ENCODE results near the gene LRRC66. TPM values are rescaled to one million over a fixed set of nuclear protein-coding genes. Genes with fewer than 3 reads are reported as not detected.

Gene LRRC66
- total and polyA plus RNA-seq, 2 of the 8 experiments (the other 6 are each of a cell fraction or from before 2014, with no cell fraction given) = 0.05 to 0.11 TPM

- Histone ChIP-seq H3K9me3 (ENCODE audit: insufficient read depth in 2 of 2, low read depth in 1 of 2, low read length in 1 of 2) (peaks cover 7 to 10% of the 10 kb centered on the region in 2 experiments; a peak in 1 of 4 replicates), H4K5ac (ENCODE audit: insufficient read length, low read depth, low read length) (no peak overlapping the region), H3K27me3 (replicated peaks in 1 of 4; ENCODE audit: control insufficient read depth in 3 of 4, extremely low read depth in 1 of 4, insufficient read depth in 3 of 4, low read length in 3 of 4) (no peaks in the 10 kb centered on the region), H3K23me2 (ENCODE audit: low read depth, low read length) (no peaks in the 10 kb centered on the region), H2BK5ac (ENCODE audit: low read depth, low read length) (no peak overlapping the region), H2BK12ac (ENCODE audit: low read depth, low read length) (no peak overlapping the region), H3K14ac (ENCODE audit: insufficient read length) (no peak overlapping the region), H3K56ac (replicated peaks; ENCODE audit: insufficient read length, low read depth, low read length) (no peak overlapping the region), H2BK15ac (ENCODE audit: low read length) (no peak overlapping the region), H3K79me1 (ENCODE audit: low read depth, low read length) (no peaks in the 10 kb centered on the region), H3K4ac (replicated peaks; ENCODE audit: insufficient read length, low read depth, low read length) (no peak overlapping the region), H2BK20ac (ENCODE audit: low read length) (no peak overlapping the region), H3K9ac (replicated peaks in 1 of 4; ENCODE audit: extremely low read depth in 1 of 4, low read depth in 3 of 4, low read length in 3 of 4) (no peak overlapping the region), H3K36me3 (ENCODE audit: control insufficient read depth in 2 of 4, insufficient read depth in 4 of 4, low read length in 3 of 4) (no peaks in the 10 kb centered on the region), H3K79me2 (ENCODE audit: control insufficient read depth in 1 of 2, insufficient read depth in 2 of 2, low read length in 2 of 2) (no peaks in the 10 kb centered on the region), H3K27ac (ENCODE audit: low read depth, low read length) (no peak overlapping the region), H3K4me1 (replicated peaks in 1 of 4; ENCODE audit: control insufficient read depth in 3 of 4, insufficient read depth in 4 of 4, low read length in 3 of 4) (no peaks in the 10 kb centered on the region), H4K91ac (replicated peaks; ENCODE audit: insufficient read length, low read length) (no peak overlapping the region), H2BK120ac (replicated peaks; ENCODE audit: low read depth, low read length) (no peak overlapping the region), H3K23ac (ENCODE audit: insufficient read length) (no peak overlapping the region), H3K4me2 (ENCODE audit: insufficient read depth in 1 of 2, low read depth in 2 of 2, low read length in 2 of 2) (no peak overlapping the region), H4K8ac (ENCODE audit: extremely low read depth, insufficient read depth, low read length) (no peak overlapping the region), H3K4me3 (ENCODE audit: extremely low read depth in 1 of 4, insufficient read depth in 2 of 4, low read depth in 3 of 4, low read length in 4 of 4) (no peak overlapping the region), H3K18ac (ENCODE audit: extremely low read depth, low read length) (no peak overlapping the region), H4K20me1 (replicated peaks in 1 of 2; ENCODE audit: control insufficient read depth in 1 of 2, insufficient read depth in 2 of 2, low read length in 2 of 2) (no peaks in the 10 kb centered on the region), H2AFZ (ENCODE audit: low read length) (no peak overlapping the region), H2AK5ac (ENCODE audit: low read depth, low read length) (no peak overlapping the region)
- FAIRE-seq (no peak), DNase-seq (ENCODE audit: low read depth in 1 of 2, low spot score in 2 of 2) (no peak)
- TF ChIP-seq BACH1 (IDR thresholded peaks at IDR 0.05; ENCODE audit: low read length) (no peak), RAD21 (IDR thresholded peaks at IDR 0.05 in 1 of 2, conservative IDR thresholded peaks at IDR 0.05 in 1 of 2; ENCODE audit: low read depth in 2 of 2, low read length in 2 of 2) (no peak), ATF2 (IDR thresholded peaks at IDR 0.05; ENCODE audit: low read length) (no peak), MAFK (IDR thresholded peaks at IDR 0.05; ENCODE audit: low read depth, low read length) (no peak), TAF7 (optimal IDR thresholded peaks at IDR 0.05; ENCODE audit: borderline replicate concordance, low read depth, low read length) (no peak), GTF2F1 (IDR thresholded peaks at IDR 0.05; ENCODE audit: borderline replicate concordance, low read depth, low read length) (no peak), CHD2 (IDR thresholded peaks at IDR 0.05; ENCODE audit: low read length) (no peak), TBP (IDR thresholded peaks at IDR 0.05; ENCODE audit: low read depth, low read length) (no peak), TAF1 (IDR thresholded peaks at IDR 0.05; ENCODE audit: low read depth, low read length) (no peak), SIRT6 (IDR thresholded peaks at IDR 0.05; ENCODE audit: low read length) (no peak), SUZ12 (IDR thresholded peaks at IDR 0.05; ENCODE audit: low read length) (no peak), EGR1 (IDR thresholded peaks at IDR 0.05; ENCODE audit: borderline replicate concordance, low read depth, low read length) (no peak)
- CTCF ChIA-PET (ENCODE audit: partially characterized antibody) = interaction anchor here (0.6 to 2.0 kb wide), 5 partner anchors 15 to 587 kb away, joined by 3 to 6 read pairs (median 3); no protein-coding TSS in a partner anchor
- POLR2A ChIA-PET (ENCODE audit: partially characterized antibody) = no interaction called here
- WGBS, 2 experiments (ENCODE audit: extremely low coverage in 1 of 2, insufficient coverage in 1 of 2, insufficient read length in 1 of 2, insufficient replicate concordance in 2 of 2, low coverage in 1 of 2, low lambda C conversion rate in 2 of 2, missing lambda C conversion rate in 1 of 2) = 64% methylated on average over 2 of the region's 2 CpGs; no CpG with 5 or more reads in 1 of the 2 experiments
Observed at GRCh38 chr4:51958199-51958968, 61.8 kb downstream of the LRRC66 start.
